HG03039 (cell line): Measurements from ENCODE around the gene LRRC47.
"Not testable (repeated sequence)": the region's sequence is repeated elsewhere in the genome, so short reads cannot be mapped to it uniquely, and the experiment has no call there.

Experiments
- ATAC-seq: cut with Tn5 transposase; IDR thresholded peaks from one replicate; pipeline ENCODE4 v1.9.1; 2021; ENCODE audit warnings: mild to moderate bottlenecking, moderate library complexity; ENCODE audit not compliant: unreplicated experiment

LRRC47 gene

DNA sequence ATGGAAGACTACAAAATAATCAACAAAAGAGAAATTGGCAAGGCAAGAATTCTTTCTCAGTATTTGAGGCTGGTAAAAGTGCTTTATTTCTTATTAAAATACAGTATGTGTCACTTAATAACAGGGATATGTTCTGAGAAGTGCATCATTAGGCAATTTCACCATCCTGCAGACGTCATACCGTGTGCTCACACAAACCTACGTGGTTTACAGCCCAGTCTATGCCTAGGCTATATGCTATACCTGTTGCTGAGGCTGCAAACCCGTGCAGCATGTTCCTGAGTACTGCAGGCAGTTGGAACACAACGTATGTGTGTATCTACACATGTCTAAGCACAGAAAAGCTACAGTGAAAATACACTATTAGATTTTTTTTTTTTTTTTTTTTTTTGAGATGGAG is 46.8 kb downstream of the LRRC47 start:
- ATAC-seq = no peak

DNA sequence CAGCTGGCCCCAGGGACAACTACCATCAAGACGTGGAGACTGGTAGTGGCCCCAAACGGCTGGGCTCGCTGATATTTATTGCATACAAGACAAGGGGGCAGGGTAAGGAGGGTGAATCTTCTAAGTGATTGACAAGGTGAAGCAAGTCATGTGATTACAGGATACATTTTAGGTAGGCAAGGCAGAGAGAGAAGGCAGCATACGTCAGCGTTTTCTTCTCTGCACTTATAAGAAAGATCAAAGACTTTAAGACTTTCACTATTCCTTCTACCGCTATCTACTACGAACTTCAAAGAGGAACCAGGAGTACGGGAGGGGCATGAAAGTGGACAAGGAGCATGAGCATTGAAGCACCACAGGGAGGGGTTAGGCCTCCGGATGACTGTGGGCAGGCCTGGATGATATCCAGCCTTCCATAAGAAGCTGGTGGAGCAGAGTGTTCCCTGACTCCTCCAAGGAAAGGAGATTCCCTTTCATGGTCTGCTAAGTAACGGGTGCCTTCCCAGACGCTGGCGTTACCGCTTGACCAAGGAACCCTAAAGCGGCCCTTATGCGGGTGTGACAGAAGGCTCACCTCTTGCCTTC is 47.9 kb downstream of the LRRC47 start:
- not testable (repeated sequence) for ATAC-seq

DNA sequence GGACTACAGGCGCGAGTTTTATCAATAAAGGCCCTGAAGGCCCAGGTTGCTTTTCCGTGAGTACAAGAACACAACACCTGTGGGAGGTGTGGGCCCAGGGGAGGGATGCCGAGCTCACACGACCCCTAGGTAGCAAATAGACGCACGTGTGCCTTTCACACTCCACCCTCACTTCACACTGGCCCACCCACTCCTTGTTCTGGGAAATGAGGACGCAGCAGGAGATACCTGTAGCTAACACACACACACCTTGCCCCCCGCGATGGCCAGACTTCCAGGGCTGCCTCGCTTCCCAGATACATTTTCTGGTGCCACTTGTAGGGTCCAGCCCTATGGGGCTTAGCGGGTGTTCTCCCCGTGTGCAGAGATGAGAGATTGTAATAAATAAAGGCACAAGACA is 48.4 kb downstream of the LRRC47 start:
- ATAC-seq = no peak

DNA sequence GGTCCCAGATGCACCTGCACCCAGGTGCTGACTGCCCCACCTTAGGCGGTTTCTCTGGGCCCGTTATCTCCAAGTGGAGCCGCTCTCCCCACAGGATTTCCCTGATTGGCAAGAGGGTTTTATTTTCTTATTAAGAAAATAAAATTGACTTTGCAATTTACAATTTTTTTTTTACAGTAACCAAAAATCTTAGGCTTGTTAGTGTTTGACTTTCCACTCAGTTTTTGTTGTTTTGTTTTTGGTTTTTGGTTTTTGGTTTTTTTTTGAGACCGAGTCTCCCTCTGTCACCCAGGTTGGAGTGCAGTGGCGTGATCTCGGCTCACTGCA is 48.8 kb downstream of the LRRC47 start:
- ATAC-seq = no peak

DNA sequence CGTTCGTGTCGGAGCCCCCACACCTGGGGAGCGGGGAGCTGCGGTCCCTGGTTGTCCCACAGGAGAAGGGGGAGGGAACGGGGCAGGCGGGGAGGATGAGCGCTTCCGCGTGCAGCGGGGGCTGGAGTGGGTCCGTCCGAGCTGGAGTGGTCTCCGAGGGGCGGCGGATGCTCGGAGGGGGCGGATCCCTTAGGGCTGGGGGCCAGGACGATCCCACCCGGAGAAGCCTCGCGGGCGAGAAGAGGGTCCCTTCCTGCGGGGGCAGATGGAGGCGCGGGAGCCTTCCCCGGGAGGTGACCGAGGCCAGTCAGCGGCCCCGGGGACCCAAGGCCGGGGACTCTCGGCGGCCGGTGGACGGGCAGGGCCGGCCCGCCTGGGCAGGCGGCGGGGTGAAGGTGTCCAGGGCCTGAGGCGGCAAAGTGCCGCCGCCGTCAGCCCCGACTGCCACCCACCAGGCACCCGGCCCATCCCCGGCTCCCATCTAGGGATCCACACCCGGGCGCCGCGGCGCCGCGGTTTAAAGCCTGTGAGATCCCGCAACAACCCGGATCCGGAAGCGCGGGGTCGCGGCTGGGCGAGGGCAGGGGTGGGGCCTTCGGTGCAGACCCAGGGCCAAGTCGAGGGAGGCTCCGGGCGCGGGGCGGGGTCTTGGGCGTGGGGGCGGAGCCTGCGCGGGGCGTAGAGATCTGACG is 49.3 kb downstream of the LRRC47 start:
- ATAC-seq = no peak

DNA sequence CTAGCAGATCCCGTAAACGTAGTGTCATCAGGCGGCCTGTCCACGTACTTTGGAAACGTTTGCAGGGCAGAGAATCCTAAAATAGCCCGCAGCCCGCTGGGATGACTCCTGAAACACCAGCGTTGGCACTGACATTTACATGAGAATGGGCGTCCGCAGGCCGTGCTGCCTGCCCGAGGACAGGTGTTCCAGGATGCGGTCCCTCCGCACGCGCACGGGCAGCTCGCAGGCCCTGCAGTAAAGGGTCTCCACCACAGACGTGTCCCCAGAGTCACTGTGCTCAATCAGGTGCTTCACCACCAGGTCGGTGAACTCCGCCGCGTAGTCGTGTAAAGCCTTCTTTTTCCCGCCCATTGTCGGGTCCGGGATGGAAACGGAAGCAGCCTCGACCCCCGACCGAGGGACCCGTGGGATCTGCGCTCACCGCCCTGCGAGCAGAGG is 49.9 kb downstream of the LRRC47 start:
- no peak for ATAC-seq

DNA sequence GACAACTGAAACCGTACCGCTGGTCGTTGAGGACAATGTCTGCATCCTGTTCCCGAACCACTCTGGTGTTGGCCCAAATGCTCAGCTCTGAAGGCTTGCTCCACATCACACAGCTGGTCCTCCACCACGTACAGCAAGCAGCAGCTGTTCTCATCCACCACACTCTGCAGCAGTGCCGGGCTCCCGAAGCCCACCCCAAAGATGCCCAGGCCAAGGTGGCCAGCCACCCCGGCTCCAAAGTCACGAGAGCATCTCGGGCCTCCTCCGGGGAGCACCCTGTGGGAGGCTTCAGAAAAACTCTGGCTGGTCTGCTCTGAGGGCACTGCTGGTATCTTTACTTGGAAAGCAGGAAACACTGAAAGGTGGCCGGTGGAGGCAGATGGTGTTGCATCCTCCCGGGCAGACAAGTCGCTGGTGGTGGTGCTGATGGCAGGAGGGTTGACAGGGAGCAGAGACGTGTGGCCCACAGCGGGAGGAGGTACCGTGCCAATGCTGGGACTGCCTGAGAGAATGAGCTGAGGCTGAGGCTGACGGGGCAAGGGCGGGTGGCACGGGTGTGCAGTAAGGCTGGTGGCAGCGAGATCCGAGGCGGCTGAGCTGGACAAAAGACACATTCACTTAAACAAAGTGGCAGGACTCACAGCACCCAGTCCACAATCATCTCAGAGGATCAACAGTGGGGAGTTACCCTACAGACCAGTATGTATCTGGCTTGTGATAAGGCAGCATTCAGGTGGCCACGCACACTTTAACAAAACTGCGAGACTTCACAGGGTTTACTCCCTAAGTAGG is 50.5 kb downstream of the LRRC47 start:
- no peak for ATAC-seq

DNA sequence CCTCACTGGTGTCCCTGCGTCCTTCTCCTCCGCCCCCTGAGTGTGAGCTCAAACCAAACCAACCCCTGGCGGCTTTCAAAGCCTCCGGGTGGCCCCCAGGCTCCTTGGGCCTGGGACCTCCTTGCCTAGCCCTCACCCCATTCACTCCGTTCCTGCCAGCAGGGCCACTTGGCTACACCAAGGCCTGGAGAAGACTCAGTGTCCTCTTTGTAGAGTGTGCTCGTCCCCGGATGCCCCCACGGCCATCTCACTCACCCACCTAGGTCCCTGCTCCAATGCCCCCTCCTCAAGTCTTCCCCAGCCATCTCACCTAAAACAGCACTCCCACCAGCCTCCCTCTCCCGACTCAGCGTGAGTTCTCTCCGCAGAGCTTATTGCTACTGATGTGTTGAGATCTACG is 51.2 kb downstream of the LRRC47 start:
- ATAC-seq = no peak

DNA sequence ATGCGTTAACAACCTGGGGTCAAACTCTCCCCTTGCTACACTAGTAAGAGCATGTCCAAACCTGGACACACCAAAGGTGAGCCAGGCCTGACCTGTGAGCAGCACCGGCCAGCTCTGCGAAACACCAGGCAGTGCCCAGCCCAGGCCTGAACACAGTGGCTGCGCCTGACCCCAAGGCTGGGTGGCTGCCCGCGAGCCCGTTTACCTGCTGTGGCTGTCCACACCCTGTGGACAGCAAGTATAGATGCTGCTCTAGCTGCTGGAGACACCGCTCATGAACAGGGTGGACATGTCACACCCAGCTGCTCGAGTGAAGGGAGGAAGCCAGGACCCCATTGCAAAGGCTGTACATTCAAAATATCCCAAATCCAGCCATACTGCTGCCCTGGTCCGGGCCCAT is 51.7 kb downstream of the LRRC47 start:
- no peak for ATAC-seq

DNA sequence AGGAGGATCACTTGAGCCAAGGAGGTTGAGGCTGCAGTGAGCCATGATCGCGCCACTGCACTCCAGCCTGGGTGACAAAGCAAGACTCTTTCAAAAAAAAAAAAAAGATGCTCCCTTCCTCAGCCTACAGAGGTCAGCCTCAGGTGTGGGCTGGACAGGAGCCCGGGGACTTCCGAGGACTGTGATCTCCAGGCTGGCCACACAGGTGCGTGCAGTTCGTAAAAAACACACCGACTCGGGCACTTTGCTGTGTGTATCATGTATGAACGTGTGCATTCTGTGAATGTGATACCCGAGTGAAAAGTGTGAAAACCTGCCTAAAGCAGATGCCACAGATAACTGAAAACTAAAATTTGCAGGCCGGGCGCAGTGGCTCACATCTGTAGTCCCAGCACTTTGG is 52.5 kb downstream of the LRRC47 start:
- ATAC-seq = no peak

DNA sequence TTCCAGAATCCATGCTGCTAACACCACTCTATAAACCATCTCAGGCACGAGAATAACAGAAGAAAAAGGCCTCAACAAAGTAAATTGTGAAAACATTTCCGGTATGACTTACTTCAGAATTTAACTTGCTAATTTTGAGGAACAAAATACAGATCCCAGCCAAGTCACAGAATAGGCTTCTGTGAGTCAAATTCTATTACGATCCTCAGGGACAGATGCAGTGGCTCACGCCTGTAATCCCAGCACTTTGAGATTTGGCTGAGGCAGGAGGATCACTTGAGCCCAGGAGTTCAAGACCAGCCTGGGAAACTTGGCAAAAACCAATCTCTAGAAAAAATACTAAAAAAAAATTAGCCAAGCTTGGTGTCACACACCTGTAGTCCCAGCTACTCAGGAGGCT is 52.9 kb downstream of the LRRC47 start:
- ATAC-seq = no peak

DNA sequence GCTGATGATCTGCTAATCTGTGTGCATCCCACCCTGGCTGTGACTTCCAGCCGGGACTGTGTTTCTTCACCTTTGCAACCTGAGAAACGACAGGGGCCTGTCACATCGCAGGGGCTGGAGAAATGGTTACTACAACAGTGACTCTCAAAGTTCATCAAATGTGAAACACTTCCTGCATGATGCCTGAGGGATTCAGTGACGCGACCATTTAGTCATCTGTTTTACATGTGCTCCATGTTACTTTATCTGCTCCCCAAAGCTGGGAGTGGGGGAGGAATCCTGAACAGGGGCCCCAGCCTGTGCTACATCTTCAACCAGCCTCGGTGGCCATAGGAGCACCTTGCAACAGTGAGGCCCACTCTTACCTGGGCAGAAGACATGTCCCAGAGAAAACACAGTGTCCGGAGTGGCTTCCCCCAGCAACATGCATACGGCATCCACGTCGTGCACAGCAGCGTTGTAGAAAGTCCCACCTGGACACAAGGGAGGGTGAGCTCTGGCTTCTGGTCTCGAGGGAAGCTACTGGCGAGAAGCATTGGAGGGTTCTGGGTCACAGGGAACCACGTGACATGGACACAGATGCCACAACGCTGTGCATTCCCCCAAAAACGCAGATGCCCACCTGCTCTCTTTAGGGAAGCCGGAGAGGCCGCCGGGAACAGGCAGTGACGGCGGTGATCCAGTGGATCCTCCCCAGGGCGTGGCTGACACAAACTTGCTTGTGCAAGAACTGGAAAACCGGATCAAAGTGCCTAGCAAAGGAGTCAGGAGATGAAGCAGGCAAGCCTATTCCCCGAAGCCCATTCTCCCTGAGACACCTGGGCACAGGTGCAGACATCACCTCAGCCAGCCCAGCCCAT is 53.6 kb downstream of the LRRC47 start:
- ATAC-seq = no peak

DNA sequence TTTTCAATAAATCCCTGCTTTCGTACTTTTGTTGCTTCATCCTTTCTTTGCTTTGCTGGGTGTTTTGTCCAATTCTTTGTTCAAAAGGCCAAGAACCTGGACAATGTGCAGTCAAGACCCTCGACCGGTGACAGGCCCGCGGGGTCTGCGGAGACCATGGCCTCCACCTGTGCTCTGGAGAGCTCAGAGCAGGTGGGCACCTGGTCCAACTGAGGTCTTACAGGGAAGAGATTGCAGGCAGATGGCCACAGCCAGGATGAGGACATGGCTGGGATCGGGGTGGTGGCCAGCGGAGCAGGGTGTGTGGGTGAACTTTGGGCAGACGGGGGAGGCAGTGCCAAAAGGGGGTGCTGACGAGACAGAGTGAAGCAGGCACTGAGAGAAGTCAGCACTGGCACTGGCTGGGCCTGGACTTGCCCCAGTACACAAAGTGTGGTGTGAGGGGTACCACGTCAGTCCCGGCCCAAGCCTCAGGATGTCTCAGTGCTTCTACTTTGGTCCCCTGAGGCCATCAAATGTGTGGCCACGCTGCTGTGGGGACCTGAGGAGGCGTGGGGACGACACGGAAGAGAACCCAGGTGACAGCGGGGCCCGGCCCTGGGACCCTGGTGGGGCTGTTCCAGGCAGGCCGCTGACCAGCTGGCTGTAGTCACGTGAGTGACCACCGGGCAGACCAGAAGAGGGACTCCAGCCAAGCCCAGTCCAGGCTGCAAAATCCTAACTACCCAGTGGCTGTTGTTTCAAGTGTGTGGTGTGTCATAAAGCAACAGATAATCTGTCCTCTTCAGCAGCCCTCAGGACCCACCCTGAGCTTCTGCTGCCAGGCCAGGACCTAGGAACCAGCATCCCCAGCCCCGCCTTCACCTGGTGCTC is 54.5 kb downstream of the LRRC47 start:
- ATAC-seq = no peak

DNA sequence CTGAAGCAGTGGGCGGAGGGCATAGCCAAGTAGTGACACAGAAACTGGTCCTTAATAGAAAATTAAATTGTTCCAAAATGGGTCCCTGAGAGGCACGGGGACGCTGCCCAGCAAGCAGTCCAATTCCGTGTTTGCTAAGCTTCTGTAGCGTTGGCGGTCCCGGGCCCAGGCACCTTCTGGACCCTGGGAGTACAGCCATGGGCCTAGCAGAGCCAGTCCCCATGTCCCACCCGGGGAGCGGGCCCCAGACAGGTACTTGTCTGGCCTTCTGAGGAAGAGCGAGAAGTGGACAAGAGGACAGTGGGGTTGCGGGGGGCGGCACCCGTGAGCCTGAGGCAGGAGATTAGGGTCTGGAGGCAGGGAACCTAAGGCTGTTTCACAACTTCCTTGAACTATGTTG is 55.5 kb downstream of the LRRC47 start:
- no peak for ATAC-seq

DNA sequence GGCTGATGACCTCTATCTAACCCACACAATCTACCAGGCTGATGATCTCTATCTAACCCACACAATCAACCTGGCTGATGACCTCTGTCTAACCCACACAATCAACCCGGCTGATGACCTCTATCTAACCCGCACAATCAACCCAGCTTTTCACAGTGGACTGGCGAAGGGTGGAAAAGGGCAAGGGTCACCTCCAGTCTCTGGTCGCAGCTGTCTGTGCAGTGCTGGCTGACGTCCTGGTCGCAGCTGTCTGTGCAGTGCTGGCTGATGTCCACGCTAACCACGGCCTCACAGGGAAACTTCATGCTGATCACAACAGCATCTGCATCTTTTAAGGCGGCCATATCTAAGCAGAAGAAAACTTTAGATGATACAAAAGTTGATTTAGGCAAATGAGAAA is 56.3 kb downstream of the LRRC47 start:
- no peak for ATAC-seq

DNA sequence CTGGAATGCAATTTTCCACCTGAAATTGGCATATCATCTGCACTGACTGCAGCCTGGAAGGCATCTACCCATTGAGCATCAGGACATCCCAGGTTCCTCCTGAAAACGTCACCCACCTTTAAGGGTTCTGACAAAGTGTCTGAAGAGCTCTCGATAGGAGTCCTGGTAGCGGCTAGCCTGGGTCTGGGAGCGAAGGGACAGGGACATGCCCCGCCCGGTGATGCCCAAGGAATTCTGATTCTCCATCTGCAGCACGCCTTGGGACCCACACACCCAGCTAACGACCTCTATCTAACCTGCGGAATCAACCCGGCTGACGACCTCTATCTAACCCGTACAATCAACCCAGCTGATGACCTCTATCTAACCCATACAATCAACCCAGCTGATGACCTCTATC is 57.4 kb downstream of the LRRC47 start:
- ATAC-seq = no peak

DNA sequence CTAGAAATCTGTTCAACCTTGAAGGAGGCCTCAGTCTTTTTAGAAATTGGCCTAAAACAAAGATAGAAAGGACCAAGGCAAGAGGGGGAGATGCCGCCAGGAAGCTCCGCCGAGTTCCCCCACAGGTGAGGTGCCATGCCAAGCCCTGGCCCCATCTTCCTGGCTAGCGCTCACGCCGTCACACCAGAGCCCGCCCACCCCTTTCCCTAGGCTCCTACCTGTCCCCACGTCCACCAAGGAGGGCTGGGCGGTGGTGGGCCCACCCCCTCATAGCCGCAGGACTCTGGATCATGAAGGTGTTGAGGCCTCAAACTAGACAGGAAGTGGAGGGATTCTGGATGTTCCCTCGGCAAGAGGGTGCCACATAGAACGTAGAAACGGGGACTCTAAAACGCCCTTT is 59.6 kb downstream of the LRRC47 start:
- no peak for ATAC-seq

DNA sequence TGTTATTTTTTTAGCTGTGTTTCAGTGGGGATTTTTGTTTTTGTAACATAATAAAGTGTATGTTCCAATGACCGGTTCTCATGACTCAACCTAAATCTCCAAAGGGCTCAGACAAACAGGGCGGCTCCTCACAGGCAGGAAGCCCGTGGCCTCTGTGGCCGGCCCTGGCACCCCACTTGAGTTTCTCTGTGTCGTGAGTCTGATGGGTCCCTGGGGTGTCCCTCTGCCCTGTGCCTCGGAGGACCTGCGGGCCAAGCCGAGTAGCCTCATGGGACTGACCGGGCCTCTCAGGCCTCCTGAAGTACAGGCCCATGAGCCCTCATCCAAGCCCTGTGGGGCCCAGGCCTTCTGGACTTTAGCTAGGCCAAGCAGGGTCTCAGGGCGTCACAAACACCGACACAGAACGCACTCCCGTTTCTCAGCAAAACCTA is 60.2 kb downstream of the LRRC47 start:
- no peak for ATAC-seq

DNA sequence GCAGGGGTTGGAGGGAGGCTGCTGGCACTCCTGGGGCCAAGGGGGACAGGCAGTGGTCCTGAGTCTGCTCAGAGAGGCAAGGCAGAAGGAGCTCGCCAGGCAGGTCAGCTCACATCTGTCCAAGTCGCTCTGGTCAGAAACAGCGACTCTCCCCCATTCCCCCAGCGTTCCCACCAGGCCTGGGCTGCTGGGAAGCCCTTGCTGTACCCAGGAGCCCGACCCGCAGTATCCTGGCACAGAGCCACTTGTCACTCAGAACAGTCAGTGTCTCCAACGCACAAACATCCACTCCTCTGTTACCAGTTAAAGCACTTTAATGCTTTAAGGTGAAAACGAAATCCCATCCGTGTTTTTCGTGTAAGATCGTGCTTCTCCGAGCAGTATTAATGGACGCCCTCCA is 60.6 kb downstream of the LRRC47 start:
- ATAC-seq = no peak

DNA sequence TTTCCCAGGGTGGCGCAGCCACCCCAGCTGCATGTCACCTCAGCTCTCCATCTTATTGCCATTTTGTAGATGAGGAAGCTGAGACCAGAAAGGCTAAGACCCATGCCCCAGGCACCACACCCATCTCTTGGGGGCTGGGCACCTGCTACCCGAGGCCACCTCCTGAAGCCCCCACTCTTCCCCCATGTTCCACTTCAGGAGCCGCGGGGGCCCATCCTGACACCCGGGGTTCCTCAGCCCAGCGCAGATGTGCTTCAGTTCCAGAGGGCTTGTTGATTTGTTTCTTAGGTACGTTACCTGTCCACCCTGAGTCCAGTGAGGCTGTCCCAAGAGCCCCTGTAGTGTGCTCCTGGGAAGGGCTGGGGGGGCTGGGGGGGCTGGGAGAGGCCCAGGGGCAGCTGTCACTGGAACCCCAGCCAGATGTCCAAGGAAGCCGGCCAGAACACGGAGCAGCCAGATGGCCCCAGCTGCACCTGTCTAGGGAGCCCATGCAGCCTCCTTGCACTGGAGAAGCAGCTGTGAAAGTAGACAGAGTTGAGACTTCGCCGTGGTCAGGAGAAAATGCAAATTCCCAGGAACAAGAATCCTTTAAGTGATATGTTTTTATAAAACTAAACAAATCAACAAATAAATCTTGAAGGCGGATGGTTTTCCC is 61.1 kb downstream of the LRRC47 start:
- ATAC-seq = no peak
